ENCODE results near the gene C19orf85.

GRCh38 chr19:55508120-55508519 is 43.6 kb upstream of the C19orf85 start:
- TF ChIP-seq CTCF (IDR thresholded peaks at IDR 0.05; ENCODE audit: insufficient read depth, low read length) (no peak), REST (IDR thresholded peaks at IDR 0.05; ENCODE audit: insufficient replicate concordance, low read depth) (no peak), POLR2AphosphoS5 (IDR thresholded peaks at IDR 0.05; ENCODE audit: low read depth) (no peak), SPI1 (IDR thresholded peaks at IDR 0.05; ENCODE audit: borderline replicate concordance, low read depth) (no peak), GABPA (IDR thresholded peaks at IDR 0.05; ENCODE audit: low read depth) (no peak)
